ENCODE data around the gene DNAH1.

DNAH1 gene

DNA sequence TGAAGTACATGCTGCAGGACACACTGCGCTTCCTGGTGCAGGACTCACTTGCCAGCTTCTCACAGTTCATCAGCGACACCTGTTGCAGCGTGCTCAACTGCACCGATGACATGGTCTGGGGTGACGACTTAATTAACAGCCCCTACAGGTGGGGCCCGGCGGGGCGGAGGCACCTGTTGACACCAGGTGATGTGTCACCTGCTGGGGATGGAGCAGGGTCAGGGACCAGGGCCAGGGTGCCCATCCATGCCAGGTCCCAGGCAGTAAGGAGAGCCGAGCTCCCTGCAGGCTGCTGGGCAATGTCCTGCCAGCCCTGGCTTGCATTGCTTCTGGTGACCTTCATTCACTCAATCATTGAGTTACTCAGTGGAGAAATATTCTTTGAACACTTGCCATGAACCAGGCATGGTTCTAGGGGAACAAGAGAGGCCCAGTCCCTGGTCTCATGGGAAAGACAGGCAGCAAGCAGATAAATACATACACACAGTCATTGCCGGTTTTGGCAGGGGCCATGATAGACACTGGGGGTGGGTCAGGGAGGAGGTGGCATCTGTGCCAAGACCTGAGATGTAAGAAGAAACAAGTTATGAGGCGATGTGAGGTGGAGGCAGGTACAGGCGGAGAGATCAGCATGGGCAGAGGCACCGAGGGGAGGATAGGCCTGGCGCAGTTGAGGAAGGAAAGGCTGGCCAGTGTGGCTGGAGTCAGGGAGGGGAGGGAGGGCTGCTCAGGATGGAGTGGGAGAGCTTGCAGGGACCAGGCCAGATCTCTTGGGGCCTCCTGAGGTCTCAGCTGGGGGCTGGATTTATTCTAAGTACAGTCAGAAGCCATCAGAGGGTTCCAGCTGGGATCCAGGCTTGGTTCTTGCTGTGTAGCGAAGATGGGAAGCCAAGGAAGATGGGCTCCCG lies 30.8 kb downstream of the DNAH1 start:
- TF ChIP-seq TAF1 (IDR thresholded peaks at IDR 0.05; ENCODE audit: low read depth, low read length) = no peak
- no peak for TF ChIP-seq SPI1 (IDR thresholded peaks at IDR 0.05; ENCODE audit: low read depth, low read length)
- FAIRE-seq = no peak
- no peak for DNase-seq (ENCODE audit: insufficient read length, low spot score)

DNA sequence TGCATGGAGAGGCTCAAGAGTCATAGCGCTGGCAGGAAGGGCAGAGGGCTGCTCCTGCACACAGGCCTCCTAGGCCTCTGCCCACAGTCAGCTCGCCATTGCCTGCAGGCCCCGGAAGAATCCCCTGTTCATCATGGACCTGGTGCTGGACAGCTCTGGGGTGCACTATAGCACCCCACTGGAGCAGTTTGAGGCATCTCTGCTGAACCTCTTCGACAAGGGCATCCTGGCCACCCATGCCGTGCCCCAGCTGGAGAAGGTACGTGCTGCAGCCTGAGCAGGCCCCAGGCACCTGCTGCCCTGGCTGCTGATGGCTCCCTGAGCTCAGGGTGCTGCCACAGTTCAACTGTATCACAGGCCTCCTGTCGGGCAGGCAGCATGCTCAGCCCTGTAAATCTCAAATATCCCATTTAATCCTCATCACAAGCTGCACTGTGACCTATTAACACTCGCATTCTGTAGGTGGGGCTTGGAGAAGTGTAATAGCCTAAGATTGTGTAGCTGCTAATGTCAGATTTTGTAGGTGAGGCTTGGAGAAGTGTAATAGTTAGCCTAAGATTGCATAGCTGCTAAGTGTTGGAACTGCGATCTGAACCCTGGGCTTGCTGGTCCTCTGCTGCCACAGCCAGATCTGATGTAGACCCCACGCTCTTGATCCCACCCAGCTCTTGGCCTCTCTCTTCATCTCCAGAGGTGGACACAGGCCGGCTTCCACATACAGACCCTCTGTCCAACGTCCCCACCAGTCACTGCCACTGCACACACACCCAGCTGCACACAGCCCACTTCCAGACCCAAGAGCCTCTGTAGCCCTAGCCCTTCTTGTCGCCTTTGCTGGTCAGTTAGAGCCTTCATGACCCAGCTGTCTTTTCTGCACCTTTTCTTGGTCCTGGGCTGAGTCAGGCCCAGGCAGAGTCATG lies 31.9 kb downstream of the DNAH1 start:
- TF ChIP-seq PAX5 (IDR thresholded peaks at IDR 0.05; ENCODE audit: insufficient read depth, low read length, severe bottlenecking) (no peak), SPI1 (IDR thresholded peaks at IDR 0.05; ENCODE audit: low read depth, low read length) (no peak), POLR2AphosphoS5 (IDR thresholded peaks at IDR 0.05; ENCODE audit: low read depth, low read length) (no peak), TAF1 (IDR thresholded peaks at IDR 0.05; ENCODE audit: low read depth, low read length) (no peak), POLR2A (IDR thresholded peaks at IDR 0.05; ENCODE audit: low read depth, low read length) (no peak), POU2F2 (IDR thresholded peaks at IDR 0.05; ENCODE audit: low read depth, low read length) (no peak)
- DNase-seq (ENCODE audit: insufficient read length, low spot score) = no peak
- FAIRE-seq = no peak

DNA sequence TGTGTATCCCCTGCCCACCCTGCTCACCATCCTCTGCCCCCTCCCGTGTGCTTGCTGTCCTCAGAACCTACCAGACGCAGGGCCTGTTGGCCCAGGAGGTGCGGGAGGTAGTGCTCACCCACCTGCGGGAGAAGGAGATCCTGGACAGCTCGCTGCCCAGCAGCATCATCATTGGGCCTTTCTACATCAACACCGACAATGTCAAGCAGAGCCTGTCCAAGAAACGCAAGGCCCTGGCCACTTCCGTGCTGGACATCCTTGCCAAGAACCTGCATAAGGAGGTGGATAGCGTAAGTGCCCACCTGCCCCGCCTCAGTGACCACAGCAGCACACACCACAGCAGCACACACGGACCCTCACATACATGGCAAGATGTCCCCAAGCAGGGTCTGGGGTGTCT lies 33.0 kb downstream of the DNAH1 start:
- TF ChIP-seq POLR2A (IDR thresholded peaks at IDR 0.05; ENCODE audit: low read depth, low read length) (no peak), POU2F2 (IDR thresholded peaks at IDR 0.05; ENCODE audit: low read depth, low read length) (no peak), TAF1 (IDR thresholded peaks at IDR 0.05; ENCODE audit: low read depth, low read length) (no peak), POLR2AphosphoS5 (IDR thresholded peaks at IDR 0.05; ENCODE audit: low read depth, low read length) (no peak), PAX5 (IDR thresholded peaks at IDR 0.05; ENCODE audit: insufficient read depth, low read length, severe bottlenecking) (no peak), SPI1 (IDR thresholded peaks at IDR 0.05; ENCODE audit: low read depth, low read length) (no peak)
- DNase-seq (ENCODE audit: insufficient read length, low spot score) = no peak
- no peak for FAIRE-seq

DNA sequence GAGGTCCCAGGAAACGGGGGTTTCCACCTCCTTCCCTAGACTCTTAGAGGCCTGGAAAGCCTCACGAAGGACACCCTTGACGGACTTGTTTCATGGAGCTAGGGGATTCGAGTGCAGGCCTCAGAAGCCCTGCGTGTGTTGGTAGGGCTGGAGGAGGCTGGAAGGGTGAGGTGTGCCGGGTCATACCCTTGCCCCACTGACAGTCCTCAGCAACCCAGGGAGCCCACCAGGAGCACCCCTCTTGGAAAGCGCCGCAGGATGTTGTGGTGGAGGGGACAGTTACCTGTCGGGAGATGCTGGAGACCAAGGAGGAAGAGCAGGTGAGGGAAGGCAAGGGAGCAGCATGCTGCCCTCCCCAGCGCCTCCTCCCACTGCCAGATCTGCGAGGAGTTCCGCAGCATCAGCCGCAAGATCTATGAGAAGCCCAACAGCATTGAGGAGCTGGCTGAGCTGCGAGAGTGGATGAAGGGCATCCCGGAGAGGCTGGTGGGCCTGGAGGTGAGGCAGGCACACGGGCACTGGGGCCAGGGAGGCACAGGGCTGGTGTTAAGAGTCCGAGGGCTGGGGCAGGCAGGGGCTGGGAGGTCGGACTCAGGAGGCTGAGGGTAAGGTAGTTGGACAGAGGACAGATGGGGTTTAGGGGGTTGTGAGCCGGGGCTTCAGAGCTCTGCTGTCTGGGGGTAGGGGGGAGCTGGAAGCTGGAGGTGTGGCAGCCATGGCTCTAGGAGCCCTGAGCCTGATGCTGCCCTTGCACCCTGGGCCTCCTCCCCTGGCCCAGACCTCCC lies 33.7 kb downstream of the DNAH1 start:
- TF ChIP-seq SPI1 (IDR thresholded peaks at IDR 0.05; ENCODE audit: low read depth, low read length) = no peak
- FAIRE-seq = no peak
- DNase-seq (ENCODE audit: insufficient read length, low spot score) = no peak

DNA sequence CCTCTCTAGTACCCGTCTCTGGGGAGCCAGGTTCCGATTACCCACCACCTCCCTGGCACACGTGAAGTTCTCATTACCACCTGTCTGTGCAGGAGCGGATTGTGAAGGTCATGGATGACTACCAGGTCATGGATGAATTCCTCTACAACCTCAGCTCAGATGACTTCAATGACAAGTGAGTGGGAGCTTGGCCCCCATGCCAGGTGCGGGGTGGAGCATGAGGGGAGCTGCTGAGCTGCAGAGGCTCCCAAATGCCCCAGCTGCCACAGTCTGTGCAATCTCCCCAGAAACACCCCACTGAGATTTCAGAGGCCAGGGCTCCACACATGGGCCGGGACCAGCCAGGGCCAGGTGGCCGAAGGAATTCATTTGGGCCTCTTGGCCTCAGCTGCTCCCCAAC lies 34.3 kb downstream of the DNAH1 start:
- DNase-seq (ENCODE audit: insufficient read length, low spot score) = no peak
- TF ChIP-seq POU2F2 (IDR thresholded peaks at IDR 0.05; ENCODE audit: low read depth, low read length) (no peak), PAX5 (IDR thresholded peaks at IDR 0.05; ENCODE audit: insufficient read depth, low read length, severe bottlenecking) (no peak), TAF1 (IDR thresholded peaks at IDR 0.05; ENCODE audit: low read depth, low read length) (no peak), POLR2AphosphoS5 (IDR thresholded peaks at IDR 0.05; ENCODE audit: low read depth, low read length) (no peak), POLR2A (IDR thresholded peaks at IDR 0.05; ENCODE audit: low read depth, low read length) (no peak), SPI1 (IDR thresholded peaks at IDR 0.05; ENCODE audit: low read depth, low read length) (no peak)
- FAIRE-seq = no peak

DNA sequence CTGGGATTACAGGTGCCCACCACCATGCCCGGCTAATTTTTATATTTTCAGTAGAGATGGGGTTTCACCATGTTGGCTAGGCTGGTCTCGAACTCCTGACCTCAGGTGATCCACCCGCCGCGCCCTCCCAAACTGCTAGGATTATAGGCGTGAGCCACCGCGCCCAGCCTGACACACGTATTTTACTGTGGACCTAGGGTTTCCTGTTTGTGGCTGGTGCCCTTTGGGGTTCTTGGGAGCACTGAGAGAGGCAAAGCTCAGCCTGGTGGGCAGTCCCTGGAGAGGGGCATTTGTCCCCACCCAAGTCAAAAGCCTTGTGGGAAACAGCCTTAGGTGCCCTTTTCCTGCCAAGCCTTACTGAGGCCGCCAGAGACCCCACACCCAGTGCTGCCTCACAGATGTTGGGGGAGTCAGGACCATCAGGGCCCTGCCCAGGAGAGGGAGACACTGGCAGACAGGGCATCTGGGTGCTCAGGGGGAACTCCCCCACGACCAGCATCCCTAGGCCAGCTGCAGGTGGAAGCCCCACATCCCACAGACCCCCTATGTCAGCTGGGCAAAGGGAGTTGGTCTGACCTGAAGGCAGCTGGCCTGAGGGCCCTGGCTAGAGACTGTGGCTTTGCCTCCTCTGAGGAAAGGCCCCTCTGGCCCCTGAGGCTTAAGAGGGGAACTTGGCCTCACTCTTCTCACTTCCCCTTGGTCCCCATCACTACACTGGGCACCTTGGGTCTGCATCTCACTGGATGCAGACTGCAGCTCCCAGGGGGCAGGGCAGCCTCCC lies 35.1 kb downstream of the DNAH1 start:
- no peak for DNase-seq (ENCODE audit: insufficient read length, low spot score)

DNA sequence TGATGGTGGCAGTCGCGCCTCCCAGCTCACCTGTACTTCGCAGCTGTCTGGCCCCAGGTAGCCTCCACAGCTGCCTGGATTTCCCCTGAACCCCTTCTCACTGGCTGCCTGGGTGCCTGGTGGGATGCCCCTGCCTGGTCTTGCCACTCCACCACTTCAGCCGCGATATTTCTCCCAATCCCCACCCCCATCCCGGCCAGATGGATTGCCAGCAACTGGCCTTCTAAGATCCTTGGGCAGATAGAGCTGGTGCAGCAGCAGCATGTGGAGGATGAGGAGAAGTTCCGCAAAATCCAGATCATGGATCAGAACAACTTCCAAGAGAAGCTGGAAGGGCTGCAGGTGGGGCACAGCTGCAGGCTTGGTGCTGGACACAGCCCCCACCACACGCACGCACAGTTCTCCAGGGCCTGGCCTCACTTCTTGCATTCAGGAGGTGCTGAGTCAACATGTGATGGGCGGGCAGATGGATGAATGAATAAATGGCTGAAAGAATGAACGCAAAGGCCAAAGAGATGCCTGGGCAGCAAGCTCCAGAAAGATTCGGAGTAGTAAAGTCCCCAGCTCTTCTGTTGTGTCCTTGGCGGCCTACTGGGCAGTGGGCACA lies 35.7 kb downstream of the DNAH1 start:
- DNase-seq (ENCODE audit: insufficient read length, low spot score) = no peak
- FAIRE-seq = no peak

More for the DNA sequence above, 35.1 kb downstream of the DNAH1 start:
- no peak for FAIRE-seq
- TF ChIP-seq PAX5 (IDR thresholded peaks at IDR 0.05; ENCODE audit: insufficient read depth, low read length, severe bottlenecking) (no peak), SPI1 (IDR thresholded peaks at IDR 0.05; ENCODE audit: low read depth, low read length) (peak; percentile 23; the same call in 1 of the 2 replicates)

DNA sequence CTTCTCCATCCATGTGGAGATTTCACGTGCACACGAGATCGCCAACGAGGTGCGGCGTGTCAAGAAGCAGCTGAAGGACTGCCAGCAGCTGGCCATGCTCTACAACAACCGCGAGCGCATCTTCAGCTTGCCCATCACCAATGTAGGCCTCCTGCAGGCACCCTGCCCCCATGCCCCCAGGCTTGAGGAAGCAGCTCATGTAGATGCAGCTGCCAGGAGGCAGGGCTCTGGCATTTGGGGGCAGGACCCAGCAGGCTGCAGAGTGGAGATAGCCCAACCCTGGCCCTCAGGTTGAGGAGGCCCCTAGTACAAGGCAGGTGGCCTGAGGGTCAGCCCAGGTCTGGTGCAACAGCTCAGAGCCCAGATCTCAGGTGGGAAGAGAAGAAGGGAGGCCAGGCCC lies 36.4 kb downstream of the DNAH1 start:
- no peak for FAIRE-seq
- no peak for TF ChIP-seq TAF1 (IDR thresholded peaks at IDR 0.05; ENCODE audit: low read depth, low read length)
- no peak for TF ChIP-seq POLR2AphosphoS5 (IDR thresholded peaks at IDR 0.05; ENCODE audit: low read depth, low read length)
- no peak for TF ChIP-seq POU2F2 (IDR thresholded peaks at IDR 0.05; ENCODE audit: low read depth, low read length)
- TF ChIP-seq POLR2A (IDR thresholded peaks at IDR 0.05; ENCODE audit: low read depth, low read length) = no peak
- no peak for TF ChIP-seq PAX5 (IDR thresholded peaks at IDR 0.05; ENCODE audit: insufficient read depth, low read length, severe bottlenecking)
- no peak for TF ChIP-seq SPI1 (IDR thresholded peaks at IDR 0.05; ENCODE audit: low read depth, low read length)
- DNase-seq (ENCODE audit: insufficient read length, low spot score) = no peak

More for the DNA sequence above, 35.7 kb downstream of the DNAH1 start:
- TF ChIP-seq POU2F2 (IDR thresholded peaks at IDR 0.05; ENCODE audit: low read depth, low read length) (no peak), PAX5 (IDR thresholded peaks at IDR 0.05; ENCODE audit: insufficient read depth, low read length, severe bottlenecking) (no peak), SPI1 (IDR thresholded peaks at IDR 0.05; ENCODE audit: low read depth, low read length) (no peak), POLR2A (IDR thresholded peaks at IDR 0.05; ENCODE audit: low read depth, low read length) (no peak), POLR2AphosphoS5 (IDR thresholded peaks at IDR 0.05; ENCODE audit: low read depth, low read length) (no peak), TAF1 (IDR thresholded peaks at IDR 0.05; ENCODE audit: low read depth, low read length) (no peak)
